ENCODE measurements around the gene ACAP3. TPM values are rescaled to one million over a fixed set of nuclear protein-coding genes. Genes with fewer than 3 reads are reported as not detected.
"Not testable (repeated sequence)": the region's sequence is repeated elsewhere in the genome, so short reads cannot be mapped to it uniquely, and the experiment has no call there.

ACAP3 gene
- total and polyA plus RNA-seq, 3 experiments from 2014 or later, result 6.9 to 38.8 (median 36.4) TPM

- Histone ChIP-seq H3K9me3 (ENCODE audit: low read length) (no peaks in the 10 kb centered on the region), H3K4me3 (ENCODE audit: low read length) (no peak overlapping the region), H3K27ac (ENCODE audit: low read depth, low read length) (no peak overlapping the region), H3K36me3 (ENCODE audit: insufficient read depth, low read length) (peaks cover 7% of the 10 kb centered on the region), H3K27me3 (ENCODE audit: insufficient read depth, low read length, poor library complexity, severe bottlenecking) (no peaks in the 10 kb centered on the region), H3K4me1 (ENCODE audit: insufficient read depth, low read length) (peaks cover 10% of the 10 kb centered on the region)
- Mint-ChIP-seq H3K4me3 (no peak overlapping the region), H3K36me3 (peaks cover 0 to 57% (median 2%) of the 10 kb centered on the region in 3 donors), H3K27ac (peak overlapping the region in 2 of 8 donors; percentile 20 to 71), H3K9me3 (no peaks in the 10 kb centered on the region), H3K4me1 (peaks cover 16 to 31% (median 24%) of the 10 kb centered on the region in 3 donors), H3K27me3 (no peaks in the 10 kb centered on the region)
- ChIA-PET CTCF (no interaction called here), POLR2A (no interaction called here)
- DNase-seq, result no peak
Measured at GRCh38 chr1:1318131-1318652, 10.5 kb upstream of the ACAP3 start.

- Mint-ChIP-seq H3K36me3 (peaks cover 0 to 63% (median 2%) of the 10 kb centered on the region in 3 donors), H3K27me3 (no peaks in the 10 kb centered on the region), H3K27ac (peak overlapping the region in 3 of 8 donors; percentile 11 to 60 (median 20)), H3K9me3 (no peaks in the 10 kb centered on the region), H3K4me3 (peak overlapping the region in 1 of 7 donors; percentile 56), H3K4me1 (peaks cover 14 to 24% (median 19%) of the 10 kb centered on the region in 3 donors)
- Histone ChIP-seq H3K27ac (ENCODE audit: low read depth, low read length) (no peak overlapping the region), H3K4me1 (ENCODE audit: insufficient read depth, low read length) (peaks cover 5% of the 10 kb centered on the region), H3K4me3 (ENCODE audit: low read length) (no peak overlapping the region), H3K9me3 (ENCODE audit: low read length) (no peaks in the 10 kb centered on the region), H3K27me3 (ENCODE audit: insufficient read depth, low read length, poor library complexity, severe bottlenecking) (no peaks in the 10 kb centered on the region), H3K36me3 (ENCODE audit: insufficient read depth, low read length) (peaks cover 7% of the 10 kb centered on the region)
- POLR2A ChIA-PET, result no interaction called here
- no peak for DNase-seq
- CTCF ChIA-PET, result no interaction called here
Measured at GRCh38 chr1:1317420-1317819, 9.7 kb upstream of the ACAP3 start.

- Mint-ChIP-seq H3K4me3 (peak overlapping the region in 1 of 7 donors; percentile 48), H3K36me3 (peaks cover 0 to 68% (median 2%) of the 10 kb centered on the region in 3 donors), H3K4me1 (peaks cover 9 to 14% (median 12%) of the 10 kb centered on the region in 3 donors), H3K27ac (peak overlapping the region in 2 of 8 donors; percentile 52 to 66)
- H3K27me3 Mint-ChIP-seq; H3K27me3 ChIP-seq (ENCODE audit: insufficient read depth, low read length, poor library complexity, severe bottlenecking); CTCF ChIA-PET; DNase-seq; H3K27ac ChIP-seq (ENCODE audit: low read depth, low read length); H3K4me3 ChIP-seq (ENCODE audit: low read length); H3K9me3 ChIP-seq (ENCODE audit: low read length); H3K36me3 ChIP-seq (ENCODE audit: insufficient read depth, low read length); H3K4me1 ChIP-seq (ENCODE audit: insufficient read depth, low read length); H3K9me3 Mint-ChIP-seq; POLR2A ChIA-PET: not testable (repeated sequence)
Measured at GRCh38 chr1:1316199-1316598, 8.5 kb upstream of the ACAP3 start.

GRCh38 chr1:1315435-1315954, 7.8 kb upstream of the ACAP3 start:
- Mint-ChIP-seq H3K36me3 (peaks cover 0 to 71% (median 2%) of the 10 kb centered on the region in 3 donors), H3K9me3 (no peaks in the 10 kb centered on the region), H3K4me3 (no peak overlapping the region), H3K4me1 (peaks cover 9 to 14% (median 11%) of the 10 kb centered on the region in 3 donors), H3K27ac (peak overlapping the region in 1 of 8 donors; percentile 52), H3K27me3 (no peaks in the 10 kb centered on the region)
- Histone ChIP-seq H3K27me3 (ENCODE audit: insufficient read depth, low read length, poor library complexity, severe bottlenecking) (no peaks in the 10 kb centered on the region), H3K4me1 (ENCODE audit: insufficient read depth, low read length) (no peaks in the 10 kb centered on the region), H3K9me3 (ENCODE audit: low read length) (no peaks in the 10 kb centered on the region), H3K36me3 (ENCODE audit: insufficient read depth, low read length) (peaks cover 7% of the 10 kb centered on the region), H3K27ac (ENCODE audit: low read depth, low read length) (no peak overlapping the region), H3K4me3 (ENCODE audit: low read length) (no peak overlapping the region)
- ChIA-PET POLR2A (no interaction called here), CTCF (interaction anchor here (1.4 to 2.1 kb wide), 2 partner anchors 10 to 56 kb away, joined by 4 read pairs; no protein-coding TSS in a partner anchor)
- DNase-seq, result no peak

GRCh38 chr1:1314678-1315335, 7.1 kb upstream of the ACAP3 start:
- H3K4me3 Mint-ChIP-seq, result no peak overlapping the region

GRCh38 chr1:1314237-1314586, 6.5 kb upstream of the ACAP3 start:
- no peaks in the 10 kb centered on the region for H3K27me3 ChIP-seq (ENCODE audit: insufficient read depth, low read length, poor library complexity, severe bottlenecking)
- Mint-ChIP-seq H3K27ac (peak overlapping the region in 1 of 8 donors; percentile 39), H3K36me3 (peaks cover 0 to 60% (median 0%) of the 10 kb centered on the region in 3 donors), H3K4me3 (no peak overlapping the region), H3K9me3 (no peaks in the 10 kb centered on the region), H3K4me1 (peaks cover 5 to 12% (median 5%) of the 10 kb centered on the region in 3 donors), H3K27me3 (no peaks in the 10 kb centered on the region)
- no peaks in the 10 kb centered on the region for H3K9me3 ChIP-seq (ENCODE audit: low read length)
- H3K4me1 ChIP-seq (ENCODE audit: insufficient read depth, low read length), result peaks cover 6% of the 10 kb centered on the region
- POLR2A ChIA-PET, result interaction anchor here (0.6 kb wide), 1 partner anchor 49 kb away, joined by 6 read pairs; no protein-coding TSS in a partner anchor
- CTCF ChIA-PET, result interaction anchor here (1.4 to 2.1 kb wide), 2 partner anchors 9 to 58 kb away, joined by 4 read pairs; no protein-coding TSS in a partner anchor
- no peak overlapping the region for H3K27ac ChIP-seq (ENCODE audit: low read depth, low read length)
- H3K4me3 ChIP-seq (ENCODE audit: low read length), result no peak overlapping the region
- no peak for DNase-seq
- peaks cover 2% of the 10 kb centered on the region for H3K36me3 ChIP-seq (ENCODE audit: insufficient read depth, low read length)

More at GRCh38 chr1:1314678-1315335, 7.1 kb upstream of the ACAP3 start:
- Mint-ChIP-seq H3K4me1 (peaks cover 5 to 13% (median 10%) of the 10 kb centered on the region in 3 donors), H3K9me3 (no peaks in the 10 kb centered on the region), H3K36me3 (peaks cover 0 to 66% (median 2%) of the 10 kb centered on the region in 3 donors), H3K27me3 (no peaks in the 10 kb centered on the region), H3K27ac (peak overlapping the region in 1 of 8 donors; percentile 54)
- no peaks in the 10 kb centered on the region for H3K9me3 ChIP-seq (ENCODE audit: low read length)
- H3K36me3 ChIP-seq (ENCODE audit: insufficient read depth, low read length), result peaks cover 7% of the 10 kb centered on the region
- H3K27ac ChIP-seq (ENCODE audit: low read depth, low read length), result no peak overlapping the region
- POLR2A ChIA-PET, result no interaction called here
- H3K27me3 ChIP-seq (ENCODE audit: insufficient read depth, low read length, poor library complexity, severe bottlenecking), result no peaks in the 10 kb centered on the region
- no peak for DNase-seq
- peaks cover under 1% of the 10 kb centered on the region for H3K4me1 ChIP-seq (ENCODE audit: insufficient read depth, low read length)
- H3K4me3 ChIP-seq (ENCODE audit: low read length), result no peak overlapping the region
- CTCF ChIA-PET, result interaction anchor here (1.4 to 2.1 kb wide), 2 partner anchors 9 to 57 kb away, joined by 4 read pairs; no protein-coding TSS in a partner anchor

- DNase-seq, result no peak
- H3K27me3 ChIP-seq (ENCODE audit: insufficient read depth, low read length, poor library complexity, severe bottlenecking), result no peaks in the 10 kb centered on the region
- Mint-ChIP-seq H3K36me3 (peaks cover 0 to 55% (median 0%) of the 10 kb centered on the region in 3 donors), H3K4me3 (no peak overlapping the region), H3K9me3 (no peaks in the 10 kb centered on the region), H3K27me3 (no peaks in the 10 kb centered on the region), H3K27ac (peak overlapping the region in 2 of 8 donors; percentile 45 to 61), H3K4me1 (peaks cover 3 to 12% (median 4%) of the 10 kb centered on the region in 3 donors)
- H3K36me3 ChIP-seq (ENCODE audit: insufficient read depth, low read length), result no peaks in the 10 kb centered on the region
- peaks cover 9% of the 10 kb centered on the region for H3K4me1 ChIP-seq (ENCODE audit: insufficient read depth, low read length)
- H3K9me3 ChIP-seq (ENCODE audit: low read length), result no peaks in the 10 kb centered on the region
- ChIA-PET POLR2A (interaction anchor here (0.6 to 0.7 kb wide), 2 partner anchors 50 to 186 kb away, joined by 6 to 7 read pairs; no protein-coding TSS in a partner anchor), CTCF (interaction anchor here (1.4 to 2.1 kb wide), 2 partner anchors 8 to 58 kb away, joined by 4 read pairs; no protein-coding TSS in a partner anchor)
- no peak overlapping the region for H3K4me3 ChIP-seq (ENCODE audit: low read length)
- no peak overlapping the region for H3K27ac ChIP-seq (ENCODE audit: low read depth, low read length)
Measured at GRCh38 chr1:1313500-1314236, 5.9 kb upstream of the ACAP3 start.

Measured in CD8-positive, alpha-beta memory T cell (primary cell).